DND-41 (cell line): ENCODE results near the gene GOLGB1.
"Not testable (repeated sequence)": the region's sequence is repeated elsewhere in the genome, so short reads cannot be mapped to it uniquely, and the experiment has no call there.

Source experiments
- ATAC-seq: fragments of 200-7000 bp; cut with Tn5 transposase; 3 replicates; pipeline ENCODE4 v1.9.1; 2021; ENCODE audit warnings: low read depth; ENCODE audit not compliant: insufficient read depth
- DNase-seq: peaks from one replicate; pipeline ENCODE4 v3.0.0-alpha.2; 2020
- H2AFZ ChIP-seq: 2 replicates; pipeline ENCODE4 v1.6.0; 2012; ENCODE audit warnings: low read depth, low read length
- H3K27ac ChIP-seq: 2 replicates; pipeline ENCODE4 v1.5.1; 2012; ENCODE audit warnings: low read length, inconsistent platforms
- H3K27me3 ChIP-seq: fragments of 200-600 bp; sonication (generic); 2 replicates; pipeline ENCODE4 v1.6.0; 2012; ENCODE audit warnings: low read length, mild to moderate bottlenecking, inconsistent platforms; ENCODE audit not compliant: insufficient read depth, poor library complexity
- H3K36me3 ChIP-seq: 2 replicates; pipeline ENCODE4 v1.5.1; 2012; ENCODE audit warnings: low read length, inconsistent platforms; ENCODE audit not compliant: insufficient read depth
- H3K4me1 ChIP-seq: 2 replicates; pipeline ENCODE4 v1.5.1; 2012; ENCODE audit warnings: mild to moderate bottlenecking, low read length; ENCODE audit not compliant: insufficient read depth
- H3K4me2 ChIP-seq: 2 replicates; pipeline ENCODE4 v1.6.0; 2012; ENCODE audit warnings: mild to moderate bottlenecking, moderate library complexity, low read length, inconsistent platforms; ENCODE audit not compliant: insufficient read depth
- H3K4me3 ChIP-seq, 2 experiments: fragments of 200-600 bp in 1 of 2; shearing (Covaris generic) in 1 of 2; 2 replicates each; pipeline ENCODE4 v1.5.1; 2012 to 2016; ENCODE audit warnings: inconsistent platforms in 2 of 2, low read length in 2 of 2, mild to moderate bottlenecking in 2 of 2, low read depth in 1 of 2, moderate library complexity in 1 of 2
- H3K79me2 ChIP-seq: 2 replicates; pipeline ENCODE4 v1.6.0; 2012; ENCODE audit warnings: low read length, inconsistent platforms; ENCODE audit not compliant: insufficient read depth
- H3K9ac ChIP-seq: 2 replicates; pipeline ENCODE4 v1.6.0; 2012; ENCODE audit warnings: low read depth, mild to moderate bottlenecking, inconsistent platforms, low read length, moderate library complexity
- H3K9me3 ChIP-seq: 2 replicates; pipeline ENCODE4 v1.5.1; 2012; ENCODE audit warnings: low read length, moderate library complexity, mild to moderate bottlenecking, inconsistent platforms; ENCODE audit not compliant: insufficient read depth, severe bottlenecking
- H4K20me1 ChIP-seq: 2 replicates; pipeline ENCODE4 v1.6.0; 2012; ENCODE audit warnings: low read length; ENCODE audit not compliant: insufficient read depth
- CTCF ChIP-seq: IDR thresholded peaks from 2 replicates; pipeline ENCODE4 v1.5.1; 2012; ENCODE audit warnings: borderline replicate concordance, low read length, moderate library complexity, mild to moderate bottlenecking; ENCODE audit not compliant: poor library complexity, severe bottlenecking; ENCODE audit errors: extremely low read depth
- EZH2 ChIP-seq: IDR thresholded peaks from 3 replicates; pipeline ENCODE4 v1.6.1; 2012; ENCODE audit warnings: borderline replicate concordance, low read depth, mild to moderate bottlenecking, moderate library complexity, low read length, inconsistent platforms; ENCODE audit not compliant: severe bottlenecking

GOLGB1 gene

GRCh38 chr3:121696186-121696585 is 53.4 kb downstream of the GOLGB1 start:
- no peaks in the 10 kb centered on the region for H3K4me1 ChIP-seq
- no peaks in the 10 kb centered on the region for H4K20me1 ChIP-seq
- ATAC-seq (no peak), DNase-seq (no peak)
- TF ChIP-seq CTCF, result no peak
- no peak for TF ChIP-seq EZH2
- no peak overlapping the region for H3K9ac ChIP-seq
- H3K4me2 ChIP-seq, result no peak overlapping the region
- H3K9me3 ChIP-seq, result no peaks in the 10 kb centered on the region
- peaks cover 35% of the 10 kb centered on the region; the same call in 1 of the 2 replicates for H3K36me3 ChIP-seq
- H3K27ac ChIP-seq, result no peak overlapping the region
- no peak overlapping the region for H3K4me3 ChIP-seq
- no peaks in the 10 kb centered on the region for H3K79me2 ChIP-seq
- no peak overlapping the region for H2AFZ ChIP-seq
- no peaks in the 10 kb centered on the region for H3K27me3 ChIP-seq

GRCh38 chr3:121692010-121692699 is 57.4 kb downstream of the GOLGB1 start:
- Histone ChIP-seq H3K9me3 (no peaks in the 10 kb centered on the region), H2AFZ (no peak overlapping the region), H4K20me1 (no peaks in the 10 kb centered on the region), H3K27me3 (no peaks in the 10 kb centered on the region), H3K4me3 (no peak overlapping the region), H3K9ac (no peak overlapping the region), H3K4me2 (no peak overlapping the region), H3K79me2 (no peaks in the 10 kb centered on the region), H3K27ac (no peak overlapping the region), H3K4me1 (no peaks in the 10 kb centered on the region), H3K36me3 (peaks cover 14% of the 10 kb centered on the region; the same call in 1 of the 2 replicates)
- TF ChIP-seq EZH2 (no peak), CTCF (no peak)
- DNase-seq (no peak), ATAC-seq (no peak)

GRCh38 chr3:121690777-121691405 is 58.6 kb downstream of the GOLGB1 start:
- Histone ChIP-seq H4K20me1 (no peaks in the 10 kb centered on the region), H3K79me2 (no peaks in the 10 kb centered on the region), H3K36me3 (peaks cover 14% of the 10 kb centered on the region; the same call in 1 of the 2 replicates), H3K4me3 (no peak overlapping the region), H3K27me3 (no peaks in the 10 kb centered on the region), H3K9me3 (no peaks in the 10 kb centered on the region), H3K27ac (no peak overlapping the region), H3K4me2 (no peak overlapping the region), H3K9ac (no peak overlapping the region), H3K4me1 (no peaks in the 10 kb centered on the region), H2AFZ (no peak overlapping the region)
- ATAC-seq (no peak), DNase-seq (no peak)
- TF ChIP-seq CTCF (no peak), EZH2 (no peak)

GRCh38 chr3:121688747-121689146 is 60.8 kb downstream of the GOLGB1 start:
- ATAC-seq, H3K4me2 ChIP-seq, H3K9ac ChIP-seq, H3K4me1 ChIP-seq, H4K20me1 ChIP-seq, DNase-seq, H3K27ac ChIP-seq, H3K27me3 ChIP-seq, H2AFZ ChIP-seq, H3K9me3 ChIP-seq, H3K79me2 ChIP-seq, H3K4me3 ChIP-seq: not testable (repeated sequence)
- peaks cover 14% of the 10 kb centered on the region; the same call in 1 of the 2 replicates for H3K36me3 ChIP-seq
